IMR-90 (cell line): ENCODE results near the gene ARHGAP28. TPM values are rescaled to one million over a fixed set of nuclear protein-coding genes. Genes with fewer than 3 reads are reported as not detected.

Experiments used
- ATAC-seq: fragments of 200-7000 bp; cut with Tn5 transposase; 2 replicates; pipeline ENCODE4 v1.9.1; 2020; ENCODE audit warnings: low read depth, mild to moderate bottlenecking, moderate library complexity
- BruUV-seq: library from RNA; stranded (reverse); fragments of 400-500 nt; replicated peaks from 2 replicates; lab custom pipeline; 2021; lab: Mats Ljungman, UMichigan
- CTCF ChIA-PET: fragments of 300-600 bp; formaldehyde crosslinking; extraction: SDS; loops from one replicate; lab custom pipeline; 2021; ENCODE audit warnings: antibody characterized with exemption; lab: Yijun Ruan, JAX
- POLR2A ChIA-PET: fragments of 300-600 bp; sonication (Branson Sonifier 250); formaldehyde crosslinking; loops from one replicate; lab custom pipeline; 2022; ENCODE audit warnings: antibody characterized with exemption; ENCODE audit not compliant: unreplicated experiment; lab: Charles Lee
- DNase-seq: peaks from one replicate; pipeline ENCODE4 v3.0.0; 2013
- H2AFZ ChIP-seq: replicated peaks from 2 replicates; pipeline ENCODE3; 2013; ENCODE audit warnings: low read length, mild to moderate bottlenecking; ENCODE audit not compliant: poor library complexity
- H2AK5ac ChIP-seq: 2 replicates; pipeline ENCODE4 v1.6.1; 2013; ENCODE audit warnings: low read depth, low read length, inconsistent platforms
- H2AK9ac ChIP-seq: replicated peaks from 2 replicates; pipeline ENCODE3; 2013; ENCODE audit warnings: mild to moderate bottlenecking, low read depth, low read length, moderate library complexity; ENCODE audit not compliant: poor library complexity
- H2BK120ac ChIP-seq: 2 replicates; pipeline ENCODE4 v1.6.1; 2013; ENCODE audit warnings: low read depth, low read length, inconsistent platforms
- H2BK15ac ChIP-seq: 3 replicates; pipeline ENCODE4 v1.6.1; 2013; ENCODE audit warnings: low read depth, low read length, inconsistent platforms
- H2BK20ac ChIP-seq: 2 replicates; pipeline ENCODE4 v1.6.1; 2013; ENCODE audit warnings: low read depth, mild to moderate bottlenecking, inconsistent platforms, low read length, moderate library complexity
- H2BK5ac ChIP-seq: 2 replicates; pipeline ENCODE4 v1.6.1; 2013; ENCODE audit warnings: mild to moderate bottlenecking, low read depth, low read length, inconsistent platforms; ENCODE audit not compliant: poor library complexity, severe bottlenecking
- H3K14ac ChIP-seq: replicated peaks from 2 replicates; pipeline ENCODE4 v1.6.1; 2013; ENCODE audit warnings: low read depth, low read length, inconsistent platforms
- H3K18ac ChIP-seq: 2 replicates; pipeline ENCODE4 v1.6.1; 2013; ENCODE audit warnings: low read depth, low read length, control low read depth
- H3K23ac ChIP-seq: 2 replicates; pipeline ENCODE4 v1.6.1; 2013; ENCODE audit warnings: low read depth, low read length, inconsistent platforms
- H3K27ac ChIP-seq: 2 replicates; pipeline ENCODE4 v1.5.1; 2013; ENCODE audit warnings: mild to moderate bottlenecking, control low read depth, low read length; ENCODE audit not compliant: insufficient read depth
- H3K27me3 ChIP-seq: 2 replicates; pipeline ENCODE4 v1.6.1; 2013; ENCODE audit warnings: low read length; ENCODE audit not compliant: control insufficient read depth, insufficient read depth
- H3K36me3 ChIP-seq: 2 replicates; pipeline ENCODE4 v1.6.1; 2013; ENCODE audit warnings: low read length, mixed read lengths; ENCODE audit not compliant: control insufficient read depth, insufficient read depth
- H3K4ac ChIP-seq: 2 replicates; pipeline ENCODE4 v1.6.1; 2013; ENCODE audit warnings: low read depth, low read length, inconsistent platforms
- H3K4me1 ChIP-seq: 2 replicates; pipeline ENCODE4 v1.6.1; 2013; ENCODE audit warnings: low read length, mixed read lengths; ENCODE audit not compliant: control insufficient read depth, insufficient read depth
- H3K4me2 ChIP-seq: 2 replicates; pipeline ENCODE4 v1.6.1; 2013; ENCODE audit warnings: low read depth, mild to moderate bottlenecking, control low read depth, low read length, moderate library complexity
- H3K4me3 ChIP-seq: 2 replicates; pipeline ENCODE4 v1.5.1; 2013; ENCODE audit warnings: low read depth, mild to moderate bottlenecking, control low read depth, low read length, moderate library complexity; ENCODE audit not compliant: insufficient read depth
- H3K56ac ChIP-seq: 2 replicates; pipeline ENCODE4 v1.6.1; 2013; ENCODE audit warnings: low read length, inconsistent platforms; ENCODE audit not compliant: insufficient read depth; ENCODE audit errors: extremely low read depth
- H3K79me1 ChIP-seq, 2 experiments: 2 replicates each; pipeline ENCODE4 v1.6.1; 2013; ENCODE audit warnings: low read length in 2 of 2, inconsistent platforms in 1 of 2, low read depth in 1 of 2
- H3K9ac ChIP-seq: 2 replicates; pipeline ENCODE4 v1.6.1; 2013; ENCODE audit warnings: low read depth, low read length, control low read depth
- H3K9me1 ChIP-seq: 2 replicates; pipeline ENCODE4 v1.6.1; 2013; ENCODE audit warnings: low read length, inconsistent platforms; ENCODE audit not compliant: insufficient read depth
- H3K9me3 ChIP-seq: 2 replicates; pipeline ENCODE4 v1.6.1; 2013; ENCODE audit warnings: low read length; ENCODE audit not compliant: control insufficient read depth, insufficient read depth
- H4K20me1 ChIP-seq: 2 replicates; pipeline ENCODE4 v1.6.1; 2013; ENCODE audit warnings: low read length, inconsistent platforms; ENCODE audit not compliant: insufficient read depth
- H4K5ac ChIP-seq: 2 replicates; pipeline ENCODE4 v1.6.1; 2013; ENCODE audit warnings: mild to moderate bottlenecking, low read depth, low read length, control low read depth
- H4K8ac ChIP-seq, 2 experiments: 2 replicates each; pipeline ENCODE4 v1.6.1; 2013; ENCODE audit warnings: low read depth in 2 of 2, low read length in 2 of 2, control low read depth in 1 of 2, inconsistent platforms in 1 of 2
- H4K91ac ChIP-seq: 2 replicates; pipeline ENCODE4 v1.6.1; 2013; ENCODE audit warnings: low read depth, low read length, inconsistent platforms; ENCODE audit not compliant: insufficient read depth
- BHLHE40 ChIP-seq: fragments of 150-350 bp; IDR thresholded peaks from 2 replicates; pipeline ENCODE4 v1.6.1; 2016; ENCODE audit warnings: mild to moderate bottlenecking, low read depth, low read length
- MAFK ChIP-seq: IDR thresholded peaks from 2 replicates; pipeline ENCODE4 v1.6.1; 2012; ENCODE audit warnings: low read depth, low read length, improper control_type of control experiment
- POLR2A ChIP-seq: IDR thresholded peaks from 2 replicates; pipeline ENCODE4 v1.6.1; 2012; ENCODE audit warnings: mild to moderate bottlenecking, low read depth, low read length
- WGBS, 2 experiments: methylation state at CpG; one replicate each; pipeline versions ENCODE4 v1.1.5 to v1.1.7; 2013; ENCODE audit warnings: missing lambda C conversion rate in 2 of 2; ENCODE audit not compliant: insufficient read length in 1 of 2; ENCODE audit errors: extremely low coverage in 2 of 2; 5-methylcytosine and 5-hydroxymethylcytosine counted together
- dilution Hi-C: fragments of 300-500 bp; cut with HindIII; formaldehyde crosslinking; loops from one replicate; pipeline ENCODE4 v1.14.3; 2018; ENCODE audit warnings: low sequenced_read_pairs; ENCODE audit not compliant: unreplicated experiment
- in situ Hi-C: fragments of 300-500 bp; cut with MboI; formaldehyde crosslinking; loops from 3 replicates; pipeline ENCODE4 v1.14.3; 2019; ENCODE audit warnings: low sequenced_read_pairs, inconsistent platforms, mixed read lengths
- intact Hi-C: fragments of 100-400 bp; cut with micrococcal nuclease; formaldehyde crosslinking; loops from 2 replicates; pipeline ENCODE4 v1.10.0; 2022
- polyA plus RNA-seq, 3 experiments: library from polyadenylated mRNA; depleted of rRNA; stranded (reverse); fragments of >200 nt; gene quantifications; 2 replicates each; pipeline ENCODE4 v1.2.3, GENCODE V29; 2012; ENCODE audit warnings: low replicate concordance in 1 of 3
- total RNA-seq: library from RNA; depleted of rRNA; stranded (reverse); fragments of >200 nt; gene quantifications from 2 replicates; pipeline ENCODE4 v1.2.3, GENCODE V29; 2012
- TF ChIP-seq, protein P1 (sequence below): fragments of 150-350 bp; IDR thresholded peaks from 2 replicates; pipeline ENCODE4 v1.6.1; 2017; ENCODE audit warnings: mild to moderate bottlenecking, antibody characterized with exemption, low read length, low read depth

Gene ARHGAP28
- total and polyA plus RNA-seq, 2 of the 4 experiments (the other 2 are of a cell fraction), result 1.8 to 3.8 TPM

DNA sequence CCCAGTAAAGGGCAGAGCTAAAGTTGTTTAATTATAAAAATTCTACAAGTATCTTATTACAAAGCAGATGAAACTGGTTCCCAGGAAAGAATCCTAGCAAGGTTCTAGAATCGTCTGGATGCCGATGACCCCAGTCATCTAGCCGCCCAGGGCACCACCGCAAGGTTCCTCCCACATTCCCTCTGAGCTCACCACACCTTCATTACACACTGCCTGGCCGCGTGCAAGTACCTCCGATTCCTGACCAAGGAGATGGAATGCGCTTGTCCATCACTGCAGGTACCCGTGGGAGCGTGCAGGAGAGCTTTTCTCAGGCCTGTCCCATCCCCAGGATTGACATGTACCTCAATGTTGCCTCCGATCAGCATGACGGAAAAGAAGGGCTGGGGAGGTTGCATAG lies 229.6 kb downstream of the ARHGAP28 start:
- Histone ChIP-seq H2AK5ac (no peak overlapping the region), H3K56ac (no peak overlapping the region), H3K4me3 (no peak overlapping the region), H3K4me1 (no peaks in the 10 kb centered on the region), H2BK120ac (no peak overlapping the region), H3K9ac (no peak overlapping the region), H3K18ac (no peak overlapping the region), H4K5ac (no peak overlapping the region), H2AFZ (no peak overlapping the region), H4K8ac (no peak overlapping the region), H3K79me1 (no peaks in the 10 kb centered on the region), H3K4me2 (no peak overlapping the region), H2BK15ac (no peak overlapping the region), H3K4ac (no peak overlapping the region), H3K36me3 (peaks cover 15% of the 10 kb centered on the region), H3K9me3 (no peaks in the 10 kb centered on the region), H2BK20ac (no peak overlapping the region), H3K27me3 (no peaks in the 10 kb centered on the region), H3K27ac (no peak overlapping the region), H4K91ac (no peak overlapping the region), H3K9me1 (no peaks in the 10 kb centered on the region), H3K23ac (no peak overlapping the region), H2BK5ac (no peak overlapping the region), H2AK9ac (peak overlapping the region; percentile 24), H3K14ac (no peak overlapping the region), H4K20me1 (no peaks in the 10 kb centered on the region)
- intact Hi-C loops, result no loop called here
- no CpG with 5 or more reads among the region's 12 CpGs for WGBS, 2 experiments
- dilution Hi-C loops, result no loop called here
- ChIA-PET POLR2A (no interaction called here), CTCF (no interaction called here)
- DNase-seq (no peak), ATAC-seq (no peak)
- no peak for TF ChIP-seq BHLHE40
- TF ChIP-seq MAFK, result no peak
- TF ChIP-seq, protein P1, sequence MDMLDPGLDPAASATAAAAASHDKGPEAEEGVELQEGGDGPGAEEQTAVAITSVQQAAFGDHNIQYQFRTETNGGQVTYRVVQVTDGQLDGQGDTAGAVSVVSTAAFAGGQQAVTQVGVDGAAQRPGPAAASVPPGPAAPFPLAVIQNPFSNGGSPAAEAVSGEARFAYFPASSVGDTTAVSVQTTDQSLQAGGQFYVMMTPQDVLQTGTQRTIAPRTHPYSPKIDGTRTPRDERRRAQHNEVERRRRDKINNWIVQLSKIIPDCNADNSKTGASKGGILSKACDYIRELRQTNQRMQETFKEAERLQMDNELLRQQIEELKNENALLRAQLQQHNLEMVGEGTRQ, result no peak
- TF ChIP-seq POLR2A, result no peak
- in situ Hi-C loops, result no loop called here
- BruUV-seq, result no TSS peak
